ENCODE data around the gene TYW3. TPM values are rescaled to one million over a fixed set of nuclear protein-coding genes. Genes with fewer than 3 reads are reported as not detected.

Gene TYW3
- total and polyA plus RNA-seq, 2 of the 13 experiments (the other 11 are each of a cell fraction or from before 2014, with no cell fraction given) = 17.6 to 45.8 TPM

DNA sequence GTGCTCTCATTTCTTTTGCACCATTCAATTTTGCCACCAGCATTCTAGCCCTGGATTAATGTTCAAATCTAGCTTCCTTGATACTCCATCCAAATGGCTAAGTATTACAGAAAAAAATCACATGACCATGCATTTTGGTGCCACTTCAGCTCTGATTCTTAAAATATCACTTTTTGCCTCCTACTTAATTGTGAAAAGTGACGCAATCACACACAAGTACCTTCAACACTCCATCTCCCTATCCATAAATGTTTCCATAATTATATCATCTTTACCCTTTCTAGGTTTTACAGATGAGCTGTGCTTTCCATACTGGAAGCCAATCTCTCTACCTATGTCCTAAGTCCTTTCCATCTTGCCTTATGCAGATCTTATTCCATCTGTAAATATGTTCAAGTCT is 16.1 kb upstream of the TYW3 start:
- intact Hi-C loops (cut with micrococcal nuclease; ENCODE audit: unreplicated experiment) = no loop called here
- Histone ChIP-seq H3K9me3 (ENCODE audit: low read length) (no peaks in the 10 kb centered on the region), H4K20me1 (ENCODE audit: insufficient read depth, low read length) (no peaks in the 10 kb centered on the region), H3K4me2 (ENCODE audit: low read depth, low read length) (no peak overlapping the region), H3K9ac (ENCODE audit: insufficient read depth, low read depth, low read length) (no peak overlapping the region), H2AFZ (ENCODE audit: low read length) (no peak overlapping the region), H3K79me2 (ENCODE audit: insufficient read depth, low read length) (peaks cover 2% of the 10 kb centered on the region), H3K36me3 (replicated peaks in 1 of 2; ENCODE audit: control insufficient read depth in 1 of 2, insufficient read depth in 2 of 2, low read length in 2 of 2) (peaks cover 25 to 91% of the 10 kb centered on the region in 2 experiments), H3K4me3 (replicated peaks in 1 of 3; ENCODE audit: insufficient read depth in 1 of 3, low read depth in 2 of 3, low read length in 3 of 3) (no peak overlapping the region), H3K4me1 (ENCODE audit: insufficient read depth, low read length) (no peaks in the 10 kb centered on the region), H3K27me3 (ENCODE audit: control insufficient read depth in 1 of 2, insufficient read depth in 2 of 2, low read length in 2 of 2) (no peaks in the 10 kb centered on the region), H3K27ac (ENCODE audit: extremely low read length, insufficient read depth, low read length) (no peak overlapping the region)
- WGBS (ENCODE audit: low lambda C conversion rate) = 93% methylated on average over 1 of the region's 1 CpG
- ChIA-PET CTCF (ENCODE audit: low intra/inter-chr PET ratio, low total read pairs) (no interaction called here), POLR2A (interaction anchor here (0.8 to 1.4 kb wide), 2 partner anchors 9 to 15 kb away, joined by 3 read pairs; no protein-coding TSS in a partner anchor)
- no peak for ATAC-seq
- no peak for DNase-seq (ENCODE audit: low spot score)
- FAIRE-seq = no peak
- BruUV-seq (replicated peaks) = no TSS peak
- TF ChIP-seq CEBPB (IDR thresholded peaks at IDR 0.05; ENCODE audit: borderline replicate concordance, low read depth, low read length) (peak; percentile 79), TOE1 (CRISPR knock-in tag; IDR thresholded peaks at IDR 0.05) (no peak), ZFP36 (IDR thresholded peaks at IDR 0.05; ENCODE audit: borderline replicate concordance, low read depth, low read length, partially characterized antibody) (no peak), ZNF207 (IDR thresholded peaks at IDR 0.05; ENCODE audit: borderline replicate concordance) (no peak), HOXA9 (CRISPR knock-in tag; IDR thresholded peaks at IDR 0.05; ENCODE audit: borderline replicate concordance) (no peak), MYNN (CRISPR knock-in tag; IDR thresholded peaks at IDR 0.05; ENCODE audit: low read depth) (no peak)
- TF ChIP-seq, protein P1, sequence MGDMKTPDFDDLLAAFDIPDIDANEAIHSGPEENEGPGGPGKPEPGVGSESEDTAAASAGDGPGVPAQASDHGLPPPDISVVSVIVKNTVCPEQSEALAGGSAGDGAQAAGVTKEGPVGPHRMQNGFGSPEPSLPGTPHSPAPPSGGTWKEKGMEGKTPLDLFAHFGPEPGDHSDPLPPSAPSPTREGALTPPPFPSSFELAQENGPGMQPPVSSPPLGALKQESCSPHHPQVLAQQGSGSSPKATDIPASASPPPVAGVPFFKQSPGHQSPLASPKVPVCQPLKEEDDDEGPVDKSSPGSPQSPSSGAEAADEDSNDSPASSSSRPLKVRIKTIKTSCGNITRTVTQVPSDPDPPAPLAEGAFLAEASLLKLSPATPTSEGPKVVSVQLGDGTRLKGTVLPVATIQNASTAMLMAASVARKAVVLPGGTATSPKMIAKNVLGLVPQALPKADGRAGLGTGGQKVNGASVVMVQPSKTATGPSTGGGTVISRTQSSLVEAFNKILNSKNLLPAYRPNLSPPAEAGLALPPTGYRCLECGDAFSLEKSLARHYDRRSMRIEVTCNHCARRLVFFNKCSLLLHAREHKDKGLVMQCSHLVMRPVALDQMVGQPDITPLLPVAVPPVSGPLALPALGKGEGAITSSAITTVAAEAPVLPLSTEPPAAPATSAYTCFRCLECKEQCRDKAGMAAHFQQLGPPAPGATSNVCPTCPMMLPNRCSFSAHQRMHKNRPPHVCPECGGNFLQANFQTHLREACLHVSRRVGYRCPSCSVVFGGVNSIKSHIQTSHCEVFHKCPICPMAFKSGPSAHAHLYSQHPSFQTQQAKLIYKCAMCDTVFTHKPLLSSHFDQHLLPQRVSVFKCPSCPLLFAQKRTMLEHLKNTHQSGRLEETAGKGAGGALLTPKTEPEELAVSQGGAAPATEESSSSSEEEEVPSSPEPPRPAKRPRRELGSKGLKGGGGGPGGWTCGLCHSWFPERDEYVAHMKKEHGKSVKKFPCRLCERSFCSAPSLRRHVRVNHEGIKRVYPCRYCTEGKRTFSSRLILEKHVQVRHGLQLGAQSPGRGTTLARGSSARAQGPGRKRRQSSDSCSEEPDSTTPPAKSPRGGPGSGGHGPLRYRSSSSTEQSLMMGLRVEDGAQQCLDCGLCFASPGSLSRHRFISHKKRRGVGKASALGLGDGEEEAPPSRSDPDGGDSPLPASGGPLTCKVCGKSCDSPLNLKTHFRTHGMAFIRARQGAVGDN (CRISPR knock-in tag; IDR thresholded peaks at IDR 0.05) = no peak
- in situ Hi-C loops (cut with HindIII; ENCODE audit: extremely low pct_ligation_motif_present, low pct_unique_long_range_greater_than_20kb) = no loop called here

All from HepG2 (cell line).